ENCODE measurements around the gene FAM76A.
A peak's percentile ranks its signal among the peaks of the same experiment; 100 is the strongest.
"Not testable (repeated sequence)": the region's sequence is repeated elsewhere in the genome, so short reads cannot be mapped to it uniquely, and the experiment has no call there.

The FAM76A gene

DNA sequence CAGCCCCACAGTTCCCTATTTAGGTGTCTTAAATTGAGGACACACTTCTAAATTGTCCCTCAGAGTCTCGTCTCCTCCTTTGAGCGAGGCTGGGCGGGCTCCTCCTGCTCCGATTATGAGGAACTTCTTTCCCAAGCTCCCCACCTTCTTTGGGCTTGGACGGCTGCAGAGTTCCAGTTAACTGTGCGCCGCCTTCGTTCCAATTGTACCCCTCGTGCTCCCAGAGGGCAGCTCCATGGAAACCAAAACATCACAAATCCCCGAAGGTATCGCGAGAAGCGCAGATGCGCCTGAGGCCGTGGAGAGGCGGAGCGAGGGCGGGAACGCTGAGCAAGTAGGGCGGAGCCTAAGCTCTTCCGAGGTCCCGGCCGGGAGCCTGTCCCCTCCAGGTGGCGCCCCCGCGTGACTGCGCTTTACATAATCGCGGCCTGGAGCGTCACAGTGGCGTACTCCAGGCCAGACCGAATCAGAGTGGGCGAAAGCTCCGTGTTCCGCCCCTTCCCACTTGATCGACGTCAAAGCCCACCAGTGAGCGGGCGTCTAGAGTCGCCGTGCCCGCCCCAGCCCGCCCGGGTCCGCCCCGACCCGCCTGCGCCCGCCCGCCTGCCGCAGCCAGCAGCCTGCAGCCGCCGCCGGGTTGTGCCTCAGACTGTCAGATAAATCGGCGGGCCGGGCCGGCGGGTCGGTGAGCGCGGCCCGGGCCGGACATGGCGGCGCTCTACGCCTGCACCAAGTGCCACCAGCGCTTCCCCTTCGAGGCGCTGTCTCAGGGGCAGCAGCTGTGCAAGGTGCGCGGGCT lies at the start of gene FAM76A:
FAM76A (plus strand) TSS at position 588 of the 799 bp plus-strand sequence; CDS start at position 708, 120 bp downstream.
- peak; percentile 99 for DNase-seq (ENCODE audit: low read depth, low spot score)

DNA sequence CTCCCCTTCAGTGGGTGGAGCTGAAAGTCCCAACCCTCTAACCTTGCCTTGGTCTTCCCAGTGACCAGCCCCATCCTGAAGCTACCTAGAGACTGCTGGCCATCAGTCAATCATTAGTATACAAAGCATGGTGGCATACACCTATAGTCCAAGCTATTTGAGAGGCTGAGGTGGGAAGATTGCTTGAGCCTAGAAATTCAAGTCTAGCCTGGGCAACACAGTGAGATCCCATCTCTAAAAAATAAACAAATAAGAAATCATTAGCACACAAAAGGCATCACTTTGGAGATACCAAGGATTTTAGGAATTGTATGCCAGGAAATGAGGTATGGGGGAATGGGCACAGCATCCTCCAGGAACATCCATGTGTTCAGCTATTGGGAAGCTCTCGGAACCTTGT lies 49.4 kb upstream of the FAM76A start:
- DNase-seq (ENCODE audit: low read depth, low spot score): no peak

DNA sequence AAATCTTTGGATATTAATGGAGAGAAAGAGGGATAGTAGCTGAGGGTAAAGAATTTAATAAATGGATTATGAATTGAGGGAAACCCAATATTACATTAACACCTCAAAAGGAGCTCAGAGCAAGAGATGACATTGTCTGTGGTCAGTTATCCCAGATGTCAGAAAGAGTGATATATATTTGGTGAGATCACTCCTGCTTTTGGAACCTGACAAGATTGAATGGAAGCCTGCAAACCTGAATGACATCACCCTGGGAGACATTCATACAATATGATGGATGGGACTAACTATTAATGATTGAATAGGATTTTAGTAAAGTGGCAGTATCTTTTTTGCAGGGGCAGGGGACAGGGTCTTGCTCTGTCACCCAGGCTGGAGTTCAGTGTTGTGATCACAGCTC lies 47.0 kb upstream of the FAM76A start:
- no peak for DNase-seq (ENCODE audit: low read depth, low spot score)

DNA sequence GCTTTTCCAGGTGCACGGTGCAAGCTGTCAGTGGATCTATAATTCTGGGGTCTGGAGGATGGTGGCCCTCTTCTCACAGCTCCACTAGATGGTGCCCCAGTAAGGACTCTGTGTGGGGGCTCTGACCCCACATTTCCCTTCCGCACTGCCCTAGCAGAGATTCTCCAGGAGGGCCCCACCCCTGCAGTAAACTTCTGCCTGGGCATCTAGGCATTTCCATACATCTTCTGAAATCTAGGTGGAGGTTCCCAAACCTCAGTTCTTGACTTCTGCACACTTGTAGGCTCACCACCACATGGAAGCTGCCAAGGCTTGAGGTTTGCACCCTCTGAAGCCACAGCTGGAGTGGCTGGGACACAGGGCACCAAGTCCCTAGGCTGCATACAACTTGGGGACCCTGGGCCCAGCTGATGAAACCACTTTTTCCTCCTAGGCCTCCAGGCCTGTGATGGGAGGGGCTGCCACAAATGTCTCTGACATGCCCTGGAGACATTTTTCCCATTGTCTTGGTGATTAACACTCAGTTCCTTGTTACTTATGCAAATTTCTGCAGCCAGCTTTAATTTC lies 45.5 kb upstream of the FAM76A start:
- DNase-seq (ENCODE audit: low read depth, low spot score): not testable (repeated sequence)

DNA sequence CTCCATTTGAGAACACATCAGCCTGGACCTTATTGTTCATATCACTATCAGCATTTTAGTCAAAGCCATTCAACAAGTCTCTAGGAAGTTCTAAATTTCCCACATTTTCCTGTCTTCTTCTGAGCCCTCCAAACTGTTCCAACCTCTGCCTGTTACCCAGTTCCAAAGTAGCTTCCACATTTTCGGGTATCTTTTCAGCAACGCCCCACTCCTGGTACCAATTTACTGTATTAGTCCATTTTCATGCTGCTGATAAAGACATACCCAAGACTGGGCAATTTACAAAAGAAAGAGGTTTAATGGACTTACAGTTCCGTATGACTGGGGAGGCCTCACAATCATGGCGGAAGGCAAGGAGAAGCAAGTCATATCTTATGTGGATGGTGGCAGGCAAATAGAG lies 44.2 kb upstream of the FAM76A start:
- not testable (repeated sequence) for DNase-seq (ENCODE audit: low read depth, low spot score)

DNA sequence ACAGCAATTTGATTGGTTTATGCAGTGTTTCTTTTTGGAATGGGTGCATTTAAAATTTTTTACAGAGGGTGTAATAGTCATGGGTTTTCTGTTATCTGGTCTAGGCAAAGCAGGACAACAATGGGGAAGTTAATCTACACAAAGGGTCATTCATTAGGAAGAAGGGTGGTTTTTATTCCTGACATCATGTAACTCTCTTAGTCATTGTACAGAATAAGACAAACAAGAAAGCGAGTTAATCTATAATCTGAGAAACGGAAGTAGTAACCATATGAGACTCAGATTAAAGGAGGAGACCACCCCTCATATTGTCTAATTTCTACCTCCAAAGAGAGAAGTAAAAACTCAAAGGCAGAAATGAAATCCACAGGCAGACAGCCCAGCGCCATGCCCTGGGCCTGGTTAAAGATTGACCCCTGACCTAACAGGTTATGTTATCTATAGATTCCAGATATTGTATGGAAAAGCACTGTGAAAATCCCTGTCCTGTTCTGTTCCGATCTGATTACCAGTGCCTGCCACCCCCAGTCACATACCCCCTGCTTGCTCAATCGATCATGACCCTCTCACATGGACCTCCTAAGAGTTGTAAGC lies 43.3 kb upstream of the FAM76A start:
- no peak for DNase-seq (ENCODE audit: low read depth, low spot score)

DNA sequence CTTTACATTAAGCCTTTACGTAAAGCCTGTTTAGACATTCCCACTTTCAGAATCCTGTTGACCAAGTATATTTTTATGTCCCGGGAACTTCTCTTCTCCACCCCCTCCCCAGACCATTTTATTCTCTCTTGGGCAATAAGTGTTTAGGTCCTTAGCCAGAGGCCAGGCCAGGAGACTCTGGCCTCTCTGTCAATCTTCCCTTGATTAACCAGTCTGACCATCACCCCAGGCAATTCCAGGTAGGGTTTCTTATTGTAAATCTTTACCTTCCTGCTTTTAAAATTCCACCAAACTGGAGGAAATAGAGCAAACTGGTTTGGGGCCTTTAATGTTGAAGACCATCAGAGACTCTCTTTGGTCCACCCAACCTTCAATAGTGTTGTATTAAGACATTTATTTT lies 41.6 kb upstream of the FAM76A start:
- DNase-seq (ENCODE audit: low read depth, low spot score): no peak

DNA sequence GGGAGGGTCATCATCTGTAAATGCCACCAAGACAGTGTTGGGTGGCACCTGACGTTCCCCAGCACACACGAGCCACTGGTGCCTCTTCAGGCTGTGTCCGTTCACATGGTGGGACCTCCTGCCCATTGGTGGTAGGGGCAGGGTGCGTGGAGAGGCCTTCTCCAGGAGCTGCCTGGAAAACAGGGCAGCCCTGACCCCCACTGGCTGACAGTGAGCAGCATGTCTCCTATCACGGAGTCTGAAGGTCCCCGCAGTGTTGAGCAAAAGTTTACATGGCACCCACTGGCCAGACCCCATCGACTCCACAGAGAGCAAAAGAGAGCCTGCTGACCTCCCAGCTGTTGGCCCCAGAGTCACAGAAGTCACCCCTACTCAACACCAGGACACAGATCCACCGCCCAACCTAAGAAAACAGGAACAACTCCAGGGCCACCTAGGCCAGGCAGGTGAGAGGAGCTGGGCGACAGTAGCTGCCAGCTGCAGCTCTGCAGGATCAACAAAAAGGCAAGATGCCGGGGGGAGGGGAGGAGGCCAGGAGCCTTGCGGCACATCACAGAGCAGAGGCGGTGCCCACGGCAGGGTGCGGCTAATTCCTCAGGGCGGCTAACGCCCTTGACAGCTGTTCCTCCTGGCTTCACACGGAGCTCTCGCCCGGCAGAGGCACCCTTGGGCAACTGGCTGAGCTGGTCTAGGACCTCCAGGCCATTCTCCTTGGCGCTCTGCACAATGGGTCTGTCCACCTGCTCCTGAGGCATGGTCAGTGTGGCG lies 39.4 kb upstream of the FAM76A start:
- no peak for DNase-seq (ENCODE audit: low read depth, low spot score)

DNA sequence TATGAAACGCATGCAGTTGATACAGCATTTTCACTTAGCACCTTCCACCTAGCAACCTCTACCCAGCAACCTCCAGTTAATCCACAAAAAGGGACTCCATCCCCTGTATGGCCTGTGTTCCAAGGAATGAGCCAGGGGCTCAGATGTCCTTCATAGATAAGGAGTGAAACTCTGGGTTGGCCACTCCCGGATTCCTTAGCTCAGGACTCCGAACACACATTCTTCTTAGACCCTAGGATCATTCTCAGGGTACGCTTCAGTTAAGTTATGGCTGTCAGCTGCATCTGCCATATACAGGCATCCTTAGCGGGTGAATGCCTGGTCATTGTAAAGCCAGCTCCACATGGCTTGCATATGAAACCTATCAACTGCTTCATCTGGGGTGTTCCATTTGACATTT lies 37.9 kb upstream of the FAM76A start:
- DNase-seq (ENCODE audit: low read depth, low spot score): no peak

DNA sequence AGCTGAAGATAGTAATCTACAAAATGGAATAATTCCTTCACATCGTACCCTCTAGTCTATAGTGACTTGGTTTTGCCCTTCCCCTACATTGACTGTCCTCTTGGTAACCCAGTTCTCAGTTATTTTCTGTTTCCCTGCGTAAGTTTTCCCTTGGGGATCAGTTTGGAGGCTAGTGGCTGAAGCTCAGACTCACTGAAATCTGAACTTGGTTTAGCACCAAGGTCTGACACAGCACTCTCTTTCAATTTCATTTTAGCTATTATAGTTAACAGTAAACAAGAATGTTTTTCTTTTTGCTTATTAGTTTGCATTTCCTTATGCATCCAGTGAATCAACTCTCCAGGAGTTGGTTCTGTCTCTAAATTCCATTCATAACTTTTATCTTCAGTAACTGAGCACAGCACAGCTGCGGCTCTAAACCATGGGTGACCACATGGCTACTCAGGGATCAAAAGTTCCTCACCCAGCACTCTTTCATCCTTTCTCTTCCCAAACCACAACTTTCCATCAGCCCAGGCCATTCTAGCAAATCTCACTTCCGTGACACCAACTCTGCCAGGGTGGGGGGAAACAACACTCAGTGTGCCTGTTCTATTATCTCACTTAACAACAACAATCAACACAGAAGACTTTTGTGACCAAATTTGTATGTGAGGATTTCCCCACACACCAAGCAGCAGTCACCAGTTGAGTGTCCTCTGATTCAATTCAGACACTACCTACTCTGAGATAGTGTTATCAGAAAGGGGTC lies 36.2 kb upstream of the FAM76A start:
- DNase-seq (ENCODE audit: low read depth, low spot score): peak; percentile 43

DNA sequence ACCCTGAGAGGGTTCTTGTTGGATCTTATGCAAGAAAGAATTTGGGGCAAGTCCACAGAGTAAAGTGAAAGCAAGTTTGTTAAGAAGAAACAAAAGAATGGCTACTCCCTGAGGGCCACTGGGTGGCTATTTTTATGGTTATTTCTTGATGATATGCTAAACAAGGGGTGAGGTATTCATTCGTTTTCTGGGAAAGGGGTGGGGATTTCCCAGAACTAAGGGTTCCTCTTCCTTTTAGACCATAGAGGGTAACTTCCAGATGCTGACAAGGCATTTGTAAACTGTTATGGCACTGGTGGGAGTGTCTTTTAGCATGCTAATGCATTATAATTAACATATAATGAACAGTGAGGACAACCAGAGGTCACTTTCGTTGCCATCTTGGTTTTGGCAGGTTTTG lies 35.6 kb upstream of the FAM76A start:
- no peak for DNase-seq (ENCODE audit: low read depth, low spot score)

DNA sequence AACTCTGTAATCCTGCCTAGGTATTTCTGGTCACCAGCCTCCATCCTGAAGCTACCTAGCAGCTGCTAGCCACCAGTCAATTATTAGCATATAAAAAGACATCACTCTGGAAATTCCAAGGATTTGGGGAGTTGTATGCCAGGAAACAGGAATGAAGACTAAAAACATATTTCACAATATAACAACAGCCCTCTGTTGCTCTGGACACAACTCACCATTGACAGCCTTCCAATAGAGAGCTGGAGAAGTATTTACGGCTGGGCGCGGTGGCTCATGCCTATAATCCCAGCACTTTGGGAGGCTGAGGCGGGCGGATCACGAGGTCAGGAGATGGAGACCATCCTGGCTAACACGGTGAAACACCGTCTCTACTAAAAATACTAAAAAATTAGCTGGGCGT lies 28.9 kb upstream of the FAM76A start:
- DNase-seq (ENCODE audit: low read depth, low spot score): not testable (repeated sequence)

DNA sequence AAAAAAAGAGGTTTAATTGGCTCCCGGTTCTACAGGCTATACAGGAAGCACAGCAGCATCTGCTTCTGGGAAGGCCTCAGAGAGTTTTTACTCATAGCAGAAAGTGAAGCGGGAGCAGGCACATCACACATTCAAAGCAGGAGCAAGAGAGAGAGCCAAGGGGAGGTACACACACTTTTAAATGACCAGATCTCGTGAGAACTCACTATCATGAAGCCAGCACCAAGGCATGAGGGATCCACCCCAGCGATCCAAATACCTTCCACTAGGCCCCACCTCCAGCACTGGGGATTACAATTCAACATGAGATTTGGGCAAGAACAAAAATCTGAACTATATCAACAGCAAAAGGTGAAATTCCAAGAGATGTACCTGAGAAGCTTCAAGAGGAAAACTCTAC lies 20.8 kb upstream of the FAM76A start:
- no peak for DNase-seq (ENCODE audit: low read depth, low spot score)

DNA sequence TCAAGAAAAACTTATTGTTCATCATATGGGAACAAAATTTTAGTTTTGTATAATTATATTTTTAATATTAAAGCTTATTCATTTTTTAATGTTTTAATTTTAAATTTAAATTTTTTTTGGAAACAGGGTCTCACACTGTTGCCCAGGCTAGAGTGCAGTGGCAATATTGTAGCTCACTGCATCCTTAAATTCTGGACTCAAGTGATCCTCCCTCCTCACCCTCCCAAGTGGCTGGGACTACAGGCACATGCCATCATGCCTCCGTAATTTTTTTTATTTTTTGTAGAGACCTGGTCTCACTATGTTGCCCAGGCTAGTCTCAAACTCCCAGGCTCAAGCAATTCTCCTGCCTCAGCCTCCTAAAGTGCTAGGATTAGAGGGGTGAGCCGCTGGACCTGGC lies 20.2 kb upstream of the FAM76A start:
- DNase-seq (ENCODE audit: low read depth, low spot score): no peak

DNA sequence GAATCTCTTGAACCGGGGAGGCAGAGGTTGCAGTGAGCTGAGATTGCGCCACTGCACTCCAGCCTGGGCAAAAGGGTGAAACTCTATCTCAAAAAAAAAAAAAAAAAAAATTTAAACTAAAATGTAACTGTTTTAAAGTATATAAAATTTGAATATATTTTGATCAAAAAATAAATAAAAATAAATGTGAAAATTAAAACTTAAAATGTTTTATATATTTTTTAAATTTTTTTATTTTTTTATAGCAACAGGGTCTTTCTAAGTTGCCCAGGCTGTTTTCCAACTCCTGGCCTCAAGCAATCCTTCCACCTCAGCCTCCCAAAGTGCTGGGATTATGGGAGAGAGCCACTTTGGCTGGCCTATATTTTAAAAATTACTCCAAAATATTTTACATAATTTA lies 15.2 kb upstream of the FAM76A start:
- DNase-seq (ENCODE audit: low read depth, low spot score): no peak

DNA sequence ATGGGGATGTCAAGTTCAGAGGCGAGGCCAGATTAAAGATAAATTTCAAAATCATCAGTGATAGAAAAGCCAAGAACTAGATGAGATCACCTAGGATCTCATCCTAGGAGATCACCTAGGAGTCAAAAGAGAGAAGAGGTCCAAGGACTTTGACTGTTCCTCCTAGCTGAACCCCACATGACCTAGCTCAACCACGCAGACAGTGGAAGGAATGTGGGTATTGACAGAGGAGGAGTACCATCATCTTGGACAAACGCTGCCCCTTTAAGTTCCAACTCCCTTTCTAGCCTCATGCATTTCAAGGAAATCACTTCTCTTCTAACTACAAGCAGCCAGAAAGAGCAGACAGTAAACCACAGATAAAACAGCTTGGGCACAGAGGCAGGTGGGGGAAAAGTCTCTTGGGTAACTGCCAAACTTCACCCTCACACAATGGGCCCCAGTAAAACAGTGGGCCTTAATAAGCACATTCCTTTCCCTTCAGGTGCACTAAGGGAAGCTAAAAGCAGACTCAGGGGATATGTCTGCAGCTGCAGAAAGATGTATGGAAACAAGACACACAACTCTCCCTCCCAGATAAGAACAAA lies 12.5 kb upstream of the FAM76A start:
- no peak for DNase-seq (ENCODE audit: low read depth, low spot score)

DNA sequence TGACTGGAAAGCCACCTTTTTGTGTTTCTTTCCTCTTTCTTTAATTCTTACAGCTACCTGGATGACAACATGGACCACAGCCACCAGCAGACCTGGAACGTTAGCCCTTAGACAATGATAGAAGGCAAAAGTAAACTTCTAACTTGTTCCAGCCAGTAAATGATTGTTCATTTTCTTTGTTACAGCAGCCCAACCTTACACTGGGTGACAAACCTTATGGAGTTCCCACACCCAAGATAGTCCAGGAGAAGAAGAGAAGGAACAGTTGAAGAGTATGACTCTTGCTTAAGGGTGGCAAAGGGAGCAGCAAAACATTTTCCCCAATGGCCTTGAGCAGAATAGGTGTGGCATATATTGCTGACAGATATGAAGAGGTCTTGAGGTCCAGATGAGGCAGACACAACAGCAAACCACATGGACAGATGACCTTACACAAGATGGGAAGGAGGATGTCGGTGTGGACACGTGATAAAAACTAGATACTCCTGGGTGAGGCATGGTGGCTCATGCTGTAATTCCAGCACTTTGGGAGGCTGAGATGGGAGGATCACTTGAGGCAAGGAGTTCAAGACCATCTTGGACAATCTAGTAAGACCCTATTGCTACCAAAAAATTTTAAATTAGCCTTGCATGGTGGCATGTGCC lies 11.8 kb upstream of the FAM76A start:
- no peak for DNase-seq (ENCODE audit: low read depth, low spot score)

DNA sequence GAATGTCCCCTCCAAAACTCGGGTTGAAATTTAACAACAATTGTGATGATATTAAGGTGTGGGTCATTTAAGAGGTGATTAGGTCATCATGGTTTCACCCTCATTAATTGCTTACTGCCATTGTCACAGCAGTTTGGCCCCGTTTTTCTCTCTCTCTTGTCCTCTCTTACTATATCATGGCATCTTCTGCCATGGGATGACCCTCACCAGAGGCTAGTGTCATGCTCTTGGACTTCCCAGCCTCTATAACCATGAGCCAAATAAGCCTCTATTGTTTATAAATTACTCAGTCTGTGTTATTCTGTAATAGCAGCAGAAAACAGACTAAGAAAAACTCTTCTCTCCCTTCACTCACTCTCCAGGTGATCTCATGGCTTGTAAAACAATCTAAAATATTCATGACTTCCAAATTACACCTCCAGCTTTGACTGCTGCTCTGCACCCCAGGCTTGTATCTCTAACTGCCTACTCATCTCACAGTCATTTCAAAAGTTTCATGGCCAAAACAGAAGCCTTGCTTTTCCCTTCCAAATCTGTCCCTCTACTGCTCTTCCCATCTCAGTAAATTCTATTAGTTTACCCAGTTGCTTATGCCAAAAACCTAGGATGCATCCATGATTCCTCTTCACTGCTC lies 9.4 kb upstream of the FAM76A start:
- no peak for DNase-seq (ENCODE audit: low read depth, low spot score)

DNA sequence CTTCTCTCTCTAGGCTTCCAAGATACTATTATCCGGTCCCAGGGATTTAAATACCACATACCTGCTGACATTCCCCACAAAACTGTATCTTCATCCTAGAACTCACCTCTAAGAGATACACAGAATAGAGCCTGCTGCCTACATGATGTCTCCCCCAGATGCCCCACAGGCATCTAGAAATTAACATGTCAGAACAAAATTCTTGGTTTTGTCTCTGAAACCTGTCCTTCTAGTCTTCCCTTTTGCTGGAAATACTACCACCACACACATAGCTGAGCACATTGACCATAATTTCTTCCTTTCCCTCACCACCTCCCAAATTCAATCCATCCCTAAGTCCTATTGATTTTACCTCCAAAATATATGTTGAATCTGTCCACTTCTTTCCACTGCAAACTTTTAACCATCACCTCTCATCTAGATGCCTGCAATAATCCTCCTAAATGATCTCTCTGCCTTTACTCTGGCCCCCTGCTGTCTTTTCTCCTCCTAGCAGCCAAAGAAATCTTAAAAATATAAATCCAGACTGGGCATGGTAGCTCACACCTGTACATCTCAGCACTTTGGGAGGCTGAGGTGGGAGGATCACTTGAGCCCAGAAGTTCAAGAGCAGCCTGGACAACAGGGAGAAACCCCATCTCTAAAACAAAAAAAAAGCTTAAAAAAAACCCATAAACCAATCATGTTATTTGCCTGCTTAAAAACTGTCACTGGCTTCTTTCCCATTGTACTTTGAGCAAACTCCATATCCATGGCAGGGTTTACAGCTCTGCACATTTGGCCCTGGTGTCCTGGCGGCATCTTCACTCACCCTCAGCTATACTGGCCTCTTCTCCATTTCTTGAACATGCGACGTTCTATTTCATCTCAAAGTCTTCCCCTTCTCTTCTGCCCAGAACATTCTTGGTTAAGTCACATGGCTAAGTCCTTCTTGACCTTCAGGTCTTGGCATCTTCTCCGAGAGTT lies 6.2 kb upstream of the FAM76A start:
- DNase-seq (ENCODE audit: low read depth, low spot score): no peak

All from smooth muscle cell of the brain vasculature (primary cell).